Ammon's horn (tissue), 1 donor: ENCODE results near the gene CTNNA3.
"Not testable (repeated sequence)": the region's sequence is repeated elsewhere in the genome, so short reads cannot be mapped to it uniquely, and the experiment has no call there.

ENCODE experiments used
- DNase-seq: peaks from one replicate; pipeline ENCODE4 v3.0.0-alpha.2; 2016; ENCODE audit warnings: low spot score

The CTNNA3 gene

DNA sequence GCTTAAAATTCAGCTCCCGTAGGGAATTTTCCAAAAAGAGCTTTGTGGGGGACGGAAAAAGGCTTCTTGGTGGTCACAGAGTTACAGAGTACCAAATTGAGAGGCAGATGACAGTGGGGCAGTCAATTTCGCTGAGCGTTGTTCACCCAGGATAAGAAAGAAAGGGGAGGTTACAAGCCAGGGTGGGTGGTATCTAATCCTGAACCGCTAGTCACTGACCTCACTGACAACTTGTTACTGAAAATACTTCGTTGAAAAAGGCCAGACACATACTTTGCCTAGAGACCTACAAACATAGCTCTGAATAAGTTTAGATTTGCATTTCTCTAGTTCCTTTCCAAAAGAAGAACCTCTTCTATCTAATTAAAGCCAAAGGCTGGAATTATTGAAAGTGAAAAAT lies at the start of gene CTNNA3:
Gene CTNNA3, minus strand, starts transcription at position 167 of the 400 bp plus-strand sequence.
- DNase-seq, result peak; percentile 5

DNA sequence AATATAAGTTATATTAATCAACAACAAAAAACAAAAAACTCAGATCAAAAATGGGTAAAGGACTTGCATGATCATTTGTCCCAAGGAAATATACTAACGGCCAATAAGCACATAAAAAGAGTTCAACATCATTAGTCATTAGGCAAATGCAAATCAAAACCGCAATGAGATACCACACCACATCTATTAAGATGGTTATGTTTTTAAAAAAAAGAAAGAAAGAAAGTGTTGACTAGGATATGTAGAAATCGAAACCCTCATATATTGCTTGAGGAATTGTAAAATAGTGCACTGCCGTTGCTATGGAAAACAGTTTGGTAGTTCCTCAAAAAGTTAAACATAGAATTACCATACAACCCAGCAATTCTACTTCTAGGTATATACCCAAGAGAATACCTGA lies 39.4 kb upstream of the CTNNA3 start:
- DNase-seq, result no peak

GRCh38 chr10:67733511-67733910 lies 37.5 kb upstream of the CTNNA3 start:
- DNase-seq, result no peak

DNA sequence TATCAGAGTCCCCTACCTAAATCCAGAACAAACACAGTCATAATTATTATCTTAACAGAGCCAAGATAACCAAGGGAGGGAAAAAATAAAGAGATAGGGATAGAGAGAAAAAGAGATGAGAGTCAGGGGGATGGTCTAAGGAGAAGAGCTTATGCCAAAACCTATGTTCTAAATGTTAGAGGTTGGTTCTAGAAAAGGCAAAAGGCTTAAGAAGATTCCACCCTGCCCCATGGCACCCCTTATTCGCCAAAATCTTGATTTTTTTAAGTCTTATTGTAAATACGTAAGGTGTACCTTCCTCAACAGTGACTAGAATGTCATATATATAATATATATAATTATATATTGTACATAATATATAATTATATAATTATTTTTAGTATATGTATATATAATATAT lies 29.6 kb upstream of the CTNNA3 start:
- no peak for DNase-seq

- DNase-seq, result no peak
Observed at GRCh38 chr10:67723601-67724000, 27.6 kb upstream of the CTNNA3 start.

GRCh38 chr10:67722113-67722512 lies 26.1 kb upstream of the CTNNA3 start:
- DNase-seq, result no peak

GRCh38 chr10:67716455-67716854 lies 20.5 kb upstream of the CTNNA3 start:
- not testable (repeated sequence) for DNase-seq

DNA sequence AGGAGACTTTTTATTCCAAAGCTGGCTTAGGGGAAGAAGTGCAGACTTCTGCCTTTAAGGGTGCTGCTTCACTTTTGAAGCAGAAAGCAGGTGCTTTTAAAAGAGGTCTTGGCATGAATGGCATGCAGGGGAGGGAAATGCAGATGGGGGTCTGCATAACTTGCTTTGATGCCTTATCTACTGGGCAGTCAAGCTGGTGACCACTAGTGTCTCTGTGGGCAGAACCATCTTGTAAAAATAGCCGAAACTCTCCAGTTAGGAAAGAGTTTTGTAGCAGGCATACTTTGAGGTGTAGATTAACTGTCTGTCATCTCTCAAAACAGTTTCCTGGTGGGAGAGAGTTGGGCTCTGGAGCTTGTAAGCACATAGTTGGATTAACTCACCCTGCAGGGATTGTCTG lies 9.9 kb upstream of the CTNNA3 start:
- DNase-seq, result no peak

- DNase-seq, result not testable (repeated sequence)
Observed at GRCh38 chr10:67699613-67700270, 3.7 kb upstream of the CTNNA3 start.

DNA sequence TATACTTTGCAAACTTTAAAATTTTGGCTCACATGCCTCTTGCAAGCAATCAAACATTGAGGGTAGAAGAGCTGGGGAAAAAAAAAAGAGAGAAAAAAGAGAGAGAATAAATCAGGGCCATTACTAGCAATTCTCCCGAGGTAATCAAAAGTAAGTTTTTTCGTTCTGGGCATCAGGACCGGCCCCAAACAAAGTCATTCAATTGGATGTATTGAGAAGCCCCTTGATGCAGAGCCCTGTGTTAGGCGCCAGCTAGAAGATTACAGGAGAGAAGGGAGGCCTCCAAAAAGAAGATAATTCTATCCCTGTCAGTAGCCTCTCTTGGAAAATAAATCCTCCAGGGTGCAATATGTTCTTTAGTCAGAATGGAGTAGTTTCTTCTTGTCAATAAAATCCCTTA lies 2.2 kb upstream of the CTNNA3 start:
- no peak for DNase-seq

DNA sequence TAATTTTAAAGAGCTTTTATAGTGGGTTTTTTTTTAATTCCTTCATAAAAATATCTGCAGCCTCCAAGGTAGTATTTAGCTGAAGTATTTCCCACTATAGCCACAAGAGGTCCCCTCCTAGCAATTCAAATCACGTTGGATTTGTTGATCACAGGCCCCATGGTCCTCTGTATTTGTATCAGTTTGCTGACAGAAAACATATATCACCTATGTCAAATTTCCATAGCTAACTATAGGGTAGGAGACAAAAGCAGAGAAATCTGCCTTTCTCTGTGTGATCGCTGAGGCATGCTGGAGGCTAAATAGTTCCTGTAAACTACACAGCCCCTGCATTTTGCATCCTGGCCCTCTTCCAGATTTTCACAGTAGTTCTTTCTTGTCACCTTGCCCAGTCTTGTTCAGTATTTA lies 1.7 kb upstream of the CTNNA3 start:
- DNase-seq, result peak; percentile 72

DNA sequence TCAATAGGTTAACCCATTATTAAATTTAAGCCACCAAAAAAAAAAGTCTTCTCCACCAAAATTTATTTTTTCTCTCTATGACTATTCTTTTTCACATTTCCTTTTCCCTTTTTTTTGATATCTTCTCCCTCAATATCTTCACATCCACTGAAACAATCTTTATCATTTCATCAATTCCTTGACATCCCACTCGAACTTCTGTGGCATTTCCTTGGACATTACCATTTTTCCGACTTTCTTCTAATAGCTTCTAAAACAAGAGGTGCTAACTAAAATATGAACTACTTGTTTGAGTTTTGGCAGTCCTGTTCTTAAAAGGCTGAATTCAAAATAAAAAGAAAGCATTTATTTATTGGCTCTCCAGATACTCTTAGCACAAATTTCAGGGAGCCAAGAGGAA lies 684 bp upstream of the CTNNA3 start:
- no peak for DNase-seq

- no peak for DNase-seq
Observed at GRCh38 chr10:67695555-67695954, 440 bp downstream of the CTNNA3 start.

DNA sequence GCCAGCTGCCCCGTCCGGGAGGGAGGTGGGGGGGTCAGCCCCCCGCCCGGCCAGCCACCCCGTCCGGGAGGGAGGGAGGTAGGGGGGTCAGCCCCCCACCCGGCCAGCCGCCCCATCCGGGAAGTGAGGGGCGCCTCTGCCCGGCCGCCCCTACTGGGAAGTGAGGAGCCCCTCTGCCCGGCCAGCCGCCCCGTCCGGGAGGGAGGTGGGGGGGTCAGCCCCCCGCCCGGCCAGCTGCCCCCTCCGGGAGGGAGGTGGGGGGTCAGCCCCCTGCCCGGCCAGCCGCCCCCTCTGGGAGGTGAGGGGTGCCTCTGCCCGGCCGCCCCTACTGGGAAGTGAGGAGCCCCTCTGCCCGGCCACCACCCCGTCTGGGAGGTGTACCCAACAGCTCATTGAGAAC lies 4.1 kb downstream of the CTNNA3 start:
- DNase-seq, result not testable (repeated sequence)

DNA sequence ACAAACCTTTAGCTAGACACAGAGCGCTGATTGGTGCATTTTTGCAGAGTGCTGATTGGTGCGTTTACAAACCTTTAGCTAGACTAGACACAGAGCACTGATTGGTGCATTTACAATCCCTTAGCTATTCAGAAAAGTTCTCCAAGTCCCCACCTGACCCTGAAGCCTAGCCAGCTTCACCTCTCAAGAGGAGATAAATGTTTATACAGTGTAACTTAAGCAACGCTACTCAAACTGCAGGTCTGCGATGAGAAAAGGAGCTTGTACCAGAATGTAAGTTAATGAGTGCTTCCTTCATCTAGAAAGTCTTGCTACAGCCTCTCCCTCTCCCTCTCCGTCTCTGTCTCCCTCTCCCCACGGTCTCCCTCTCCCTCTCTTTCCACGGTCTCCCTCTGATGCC lies 5.5 kb downstream of the CTNNA3 start:
- not testable (repeated sequence) for DNase-seq

DNA sequence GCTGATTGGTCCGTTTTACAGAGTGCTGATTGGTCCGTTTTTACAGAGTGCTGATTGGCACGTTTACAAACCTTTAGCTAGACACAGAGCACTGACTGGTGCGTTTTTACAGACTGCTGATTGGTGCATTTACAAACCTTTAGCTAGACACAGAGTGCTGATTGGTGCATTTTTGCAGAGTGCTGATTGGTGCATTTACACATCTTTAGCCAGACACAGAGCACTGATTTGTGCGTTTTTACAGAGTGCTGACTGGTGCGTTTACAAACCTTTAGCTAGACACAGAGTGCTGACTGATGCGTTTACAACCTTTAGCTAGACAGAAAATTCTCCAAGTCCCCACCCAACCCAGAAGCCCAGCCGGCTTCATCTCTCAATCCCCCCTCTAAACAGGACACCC lies 11.9 kb downstream of the CTNNA3 start:
- not testable (repeated sequence) for DNase-seq

DNA sequence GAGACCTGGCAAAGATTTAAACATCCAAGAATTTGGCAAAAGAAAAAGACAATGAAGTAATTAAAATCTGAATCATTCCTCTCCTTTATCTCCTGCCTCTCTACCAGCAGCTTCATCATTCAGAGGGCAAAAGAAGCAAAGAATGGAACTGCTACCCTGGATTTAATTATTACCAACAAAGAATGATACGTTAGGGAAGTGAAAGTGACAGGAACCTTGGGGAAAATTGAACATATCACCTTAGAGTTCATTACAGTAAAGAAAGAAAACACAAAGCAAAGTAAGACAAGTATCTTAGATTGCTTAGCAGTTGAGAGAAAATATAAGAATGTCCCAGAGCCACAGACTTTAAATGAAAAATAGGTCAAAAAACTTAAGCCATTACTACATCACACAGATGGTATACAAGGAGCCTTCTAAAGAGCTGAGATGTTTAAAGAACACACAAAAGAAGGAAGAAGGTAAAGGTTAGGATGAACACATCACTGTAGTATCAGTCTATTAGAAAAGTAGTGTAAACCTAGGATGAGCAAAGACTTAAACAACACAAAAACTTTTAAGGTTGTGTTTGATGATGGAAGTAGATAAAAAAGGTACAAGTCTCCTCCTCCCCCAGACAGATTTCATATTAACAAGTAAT lies 17.5 kb downstream of the CTNNA3 start:
- no peak for DNase-seq

- peak; percentile 33 for DNase-seq
Observed at GRCh38 chr10:67676208-67676825, 19.7 kb downstream of the CTNNA3 start.

GRCh38 chr10:67670401-67670800 lies 25.6 kb downstream of the CTNNA3 start:
- DNase-seq, result no peak

DNA sequence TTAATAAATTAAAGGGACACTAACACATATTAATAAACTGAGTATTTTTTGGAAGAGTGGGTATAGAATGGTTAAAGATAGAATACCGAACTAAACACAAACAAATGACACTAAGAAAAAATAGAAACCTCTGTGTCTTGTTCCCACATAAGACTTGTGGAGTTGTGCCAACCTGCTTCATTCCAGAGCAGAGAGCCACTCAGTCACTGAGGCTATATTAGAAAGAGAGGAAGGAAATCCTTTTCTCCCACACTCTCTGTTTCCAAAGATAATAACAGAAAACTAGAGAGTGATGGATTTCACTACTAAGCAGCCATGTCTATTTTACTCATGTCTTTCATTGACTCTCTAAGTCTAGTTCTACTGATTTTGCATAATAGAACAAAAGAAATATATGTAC lies 26.0 kb downstream of the CTNNA3 start:
- no peak for DNase-seq

- no peak for DNase-seq
Observed at GRCh38 chr10:67668448-67668847, 27.5 kb downstream of the CTNNA3 start.

GRCh38 chr10:67667035-67667425 lies 29.0 kb downstream of the CTNNA3 start:
- DNase-seq, result no peak

DNA sequence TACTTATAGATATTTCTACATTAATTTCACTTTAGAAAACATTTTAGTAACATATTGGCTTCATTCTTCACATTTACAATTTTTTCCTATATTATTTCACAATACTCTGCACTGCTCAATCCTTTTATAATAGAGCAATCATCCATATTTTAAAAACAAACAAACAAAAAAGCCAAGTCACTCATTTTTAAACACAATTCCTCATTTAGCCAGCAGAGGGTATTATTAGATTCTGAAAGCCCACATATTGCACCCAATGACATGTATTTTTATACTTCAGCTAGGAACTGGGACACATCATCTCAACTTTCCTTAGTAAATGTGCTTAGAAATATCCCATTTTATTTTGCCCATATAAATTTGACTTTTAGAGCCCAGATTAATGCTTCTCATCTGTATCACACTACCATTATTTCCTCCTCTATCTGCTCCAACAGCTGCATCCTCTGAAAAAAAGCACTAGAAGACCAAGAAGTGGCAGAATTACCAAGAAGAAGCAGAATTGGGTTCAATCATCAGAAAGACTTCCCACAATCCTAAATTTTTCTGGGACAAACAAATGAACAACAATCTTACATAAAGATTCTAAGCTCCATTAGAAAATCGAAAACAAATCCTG lies 29.5 kb downstream of the CTNNA3 start:
- peak; percentile 39 for DNase-seq
